Retinal pigment epithelial cell (primary cell): Measurements from ENCODE around the gene HGF.

Experiments used
- DNase-seq: peaks from one replicate; pipeline ENCODE4 v3.0.0-alpha.2; 2010; ENCODE audit warnings: low read depth
- H3K4me3 ChIP-seq: 2 replicates; pipeline ENCODE4 v1.5.1; 2011; ENCODE audit warnings: mild to moderate bottlenecking, low read length, control low read depth, moderate library complexity
- CTCF ChIP-seq: conservative IDR thresholded peaks from 2 replicates; pipeline ENCODE4 v1.5.1; 2011; ENCODE audit warnings: low read depth, low read length, control low read depth, inconsistent platforms

HGF gene

GRCh38 chr7:81754918-81755696, 14.7 kb downstream of the HGF start:
- no peak overlapping the region for H3K4me3 ChIP-seq
- no peak for TF ChIP-seq CTCF
- DNase-seq = no peak

GRCh38 chr7:81753392-81753791, 16.5 kb downstream of the HGF start:
- no peak for DNase-seq
- H3K4me3 ChIP-seq = no peak overlapping the region
- TF ChIP-seq CTCF = no peak

GRCh38 chr7:81752318-81752714, 17.5 kb downstream of the HGF start:
- TF ChIP-seq CTCF = no peak
- no peak for DNase-seq
- no peak overlapping the region for H3K4me3 ChIP-seq

- no peak for DNase-seq
- no peak overlapping the region for H3K4me3 ChIP-seq
- TF ChIP-seq CTCF = no peak
Measured at GRCh38 chr7:81751619-81752317, 18.1 kb downstream of the HGF start.

GRCh38 chr7:81745637-81746036, 24.2 kb downstream of the HGF start:
- no peak overlapping the region for H3K4me3 ChIP-seq
- DNase-seq = no peak
- TF ChIP-seq CTCF = no peak

GRCh38 chr7:81744389-81744788, 25.5 kb downstream of the HGF start:
- DNase-seq = no peak
- no peak for TF ChIP-seq CTCF
- H3K4me3 ChIP-seq = no peak overlapping the region

- no peak for TF ChIP-seq CTCF
- no peak for DNase-seq
- H3K4me3 ChIP-seq = no peak overlapping the region
Measured at GRCh38 chr7:81743665-81744064, 26.2 kb downstream of the HGF start.
